Caco-2 (cell line): Measurements from ENCODE around the gene POLR1G. TPM values are rescaled to one million over a fixed set of nuclear protein-coding genes. Genes with fewer than 3 reads are reported as not detected.
A peak's percentile ranks its signal among the peaks of the same experiment; 100 is the strongest.

ENCODE experiments used
- BruUV-seq: library from RNA; stranded (reverse); fragments of 400-500 nt; replicated peaks from 2 replicates; lab custom pipeline; 2021; lab: Mats Ljungman, UMichigan
- CTCF ChIA-PET: fragments of 300-600 bp; sonication (Branson Sonifier 250); formaldehyde crosslinking; loops from one replicate; lab custom pipeline; 2022; ENCODE audit warnings: antibody characterized with exemption; lab: Charles Lee
- POLR2A ChIA-PET: fragments of 300-600 bp; sonication (Branson Sonifier 250); formaldehyde crosslinking; loops from one replicate; lab custom pipeline; 2022; ENCODE audit warnings: antibody characterized with exemption; lab: Charles Lee
- DNase-seq, 2 experiments: peaks; one replicate each; pipeline versions ENCODE4 v3.0.0 to v3.0.0-alpha.2; 2020 to 2022
- H3K27me3 ChIP-seq: replicated peaks from 2 replicates; pipeline ENCODE4 v1.6.0; 2011; ENCODE audit warnings: low read length; ENCODE audit not compliant: control insufficient read depth, insufficient read depth
- H3K36me3 ChIP-seq: 2 replicates; pipeline ENCODE4 v1.5.1; 2011; ENCODE audit warnings: low read length; ENCODE audit not compliant: control insufficient read depth, insufficient read depth
- H3K4me1 ChIP-seq: fragments of 250-450 bp; sonication (Bioruptor Pico); 2 replicates; pipeline ENCODE4 v1.5.1; 2020; ENCODE audit warnings: mild to moderate bottlenecking
- H3K4me3 ChIP-seq: 2 replicates; pipeline ENCODE4 v1.5.1; 2011; ENCODE audit warnings: low read depth, mild to moderate bottlenecking, control low read depth, low read length
- H3K9me3 ChIP-seq: fragments of 250-450 bp; sonication (Bioruptor Pico); 2 replicates; pipeline ENCODE4 v1.5.1; 2020; ENCODE audit warnings: mild to moderate bottlenecking, moderate library complexity
- H3K27ac Mint-ChIP-seq: one replicate; pipeline ENCODE4 v1.8.0; 2022; ENCODE audit warnings: mixed read lengths; ENCODE audit not compliant: unreplicated experiment
- H3K27me3 Mint-ChIP-seq: one replicate; pipeline ENCODE4 v1.8.0; 2022; ENCODE audit warnings: mixed read lengths; ENCODE audit not compliant: insufficient read depth, unreplicated experiment
- H3K36me3 Mint-ChIP-seq: one replicate; pipeline ENCODE4 v1.8.0; 2022; ENCODE audit warnings: mild to moderate bottlenecking, mixed read lengths; ENCODE audit not compliant: insufficient read depth, unreplicated experiment
- H3K4me1 Mint-ChIP-seq: one replicate; pipeline ENCODE4 v1.8.0; 2022; ENCODE audit warnings: low read depth, mixed read lengths; ENCODE audit not compliant: unreplicated experiment
- H3K4me3 Mint-ChIP-seq: one replicate; pipeline ENCODE4 v1.8.0; 2022; ENCODE audit warnings: mild to moderate bottlenecking, moderate library complexity, mixed read lengths; ENCODE audit not compliant: unreplicated experiment
- H3K9me3 Mint-ChIP-seq: one replicate; pipeline ENCODE4 v1.8.0; 2022; ENCODE audit warnings: mixed read lengths; ENCODE audit not compliant: unreplicated experiment
- intact Hi-C: fragments of 100-400 bp; cut with micrococcal nuclease; formaldehyde crosslinking; loops from one replicate; pipeline ENCODE4 v1.10.0; 2022; ENCODE audit not compliant: unreplicated experiment
- total RNA-seq: library from RNA; stranded (reverse); gene quantifications from 2 replicates; pipeline ENCODE4 v1.2.3, GENCODE V29; 2022
- TF ChIP-seq, protein P1 (sequence below), 2 experiments: fragments of 200-600 bp in 1 of 2; IDR thresholded peaks; 1 replicate in 1 of 2; 2 replicates in 1 of 2; pipeline versions ENCODE4 v1.5.1 to v1.8.0; 2011 to 2022; ENCODE audit warnings: antibody characterized with exemption in 1 of 2, control low read depth in 1 of 2, inconsistent platforms in 1 of 2, low read depth in 1 of 2, low read length in 1 of 2, mild to moderate bottlenecking in 1 of 2, moderate library complexity in 1 of 2; ENCODE audit not compliant: insufficient read depth in 1 of 2, severe bottlenecking in 1 of 2, unreplicated experiment in 1 of 2

POLR1G gene
- total RNA-seq, 1 experiment from 2014 or later = 27.7 TPM

DNA sequence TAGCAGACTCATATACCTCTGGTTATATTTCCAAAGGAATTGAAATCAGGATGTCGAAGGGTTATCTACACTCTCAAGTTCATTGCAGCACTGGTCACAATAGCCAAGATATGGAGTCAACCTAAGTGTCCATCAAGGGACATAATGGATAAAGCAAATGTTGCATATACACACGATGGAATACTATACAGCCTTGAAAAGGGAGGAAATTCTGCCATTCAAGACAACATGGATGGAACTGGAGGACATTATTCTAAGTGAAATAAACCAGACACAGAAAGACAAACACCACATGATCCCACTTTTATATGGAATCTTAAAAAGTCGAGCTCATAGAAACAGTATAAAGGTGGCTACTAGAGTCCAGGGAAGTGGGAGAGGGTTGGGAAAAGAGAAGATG lies 30.9 kb downstream of the POLR1G start:
- TF ChIP-seq, protein P1, sequence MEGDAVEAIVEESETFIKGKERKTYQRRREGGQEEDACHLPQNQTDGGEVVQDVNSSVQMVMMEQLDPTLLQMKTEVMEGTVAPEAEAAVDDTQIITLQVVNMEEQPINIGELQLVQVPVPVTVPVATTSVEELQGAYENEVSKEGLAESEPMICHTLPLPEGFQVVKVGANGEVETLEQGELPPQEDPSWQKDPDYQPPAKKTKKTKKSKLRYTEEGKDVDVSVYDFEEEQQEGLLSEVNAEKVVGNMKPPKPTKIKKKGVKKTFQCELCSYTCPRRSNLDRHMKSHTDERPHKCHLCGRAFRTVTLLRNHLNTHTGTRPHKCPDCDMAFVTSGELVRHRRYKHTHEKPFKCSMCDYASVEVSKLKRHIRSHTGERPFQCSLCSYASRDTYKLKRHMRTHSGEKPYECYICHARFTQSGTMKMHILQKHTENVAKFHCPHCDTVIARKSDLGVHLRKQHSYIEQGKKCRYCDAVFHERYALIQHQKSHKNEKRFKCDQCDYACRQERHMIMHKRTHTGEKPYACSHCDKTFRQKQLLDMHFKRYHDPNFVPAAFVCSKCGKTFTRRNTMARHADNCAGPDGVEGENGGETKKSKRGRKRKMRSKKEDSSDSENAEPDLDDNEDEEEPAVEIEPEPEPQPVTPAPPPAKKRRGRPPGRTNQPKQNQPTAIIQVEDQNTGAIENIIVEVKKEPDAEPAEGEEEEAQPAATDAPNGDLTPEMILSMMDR (IDR thresholded peaks at IDR 0.05; ENCODE audit: insufficient read depth in 1 of 2, low read depth in 1 of 2, low read length in 1 of 2, severe bottlenecking in 1 of 2, unreplicated experiment in 1 of 2) = no peak
- peaks cover 5% of the 10 kb centered on the region for H3K36me3 Mint-ChIP-seq
- intact Hi-C loops = no loop called here
- ChIA-PET CTCF (interaction anchor here (1.0 kb wide), 1 partner anchor 41 kb away, joined by 5 read pairs; no protein-coding TSS in a partner anchor), POLR2A (no interaction called here)
- H3K27me3 Mint-ChIP-seq = no peaks in the 10 kb centered on the region
- no TSS peak for BruUV-seq
- DNase-seq = no peak
- Histone ChIP-seq H3K4me3 (no peak overlapping the region), H3K27me3 (no peaks in the 10 kb centered on the region), H3K9me3 (no peaks in the 10 kb centered on the region), H3K36me3 (no peaks in the 10 kb centered on the region), H3K4me1 (peaks cover 11% of the 10 kb centered on the region)
- H3K27ac Mint-ChIP-seq = no peak overlapping the region
- no peaks in the 10 kb centered on the region for H3K9me3 Mint-ChIP-seq
- no peak overlapping the region for H3K4me3 Mint-ChIP-seq
- peaks cover 8% of the 10 kb centered on the region for H3K4me1 Mint-ChIP-seq

DNA sequence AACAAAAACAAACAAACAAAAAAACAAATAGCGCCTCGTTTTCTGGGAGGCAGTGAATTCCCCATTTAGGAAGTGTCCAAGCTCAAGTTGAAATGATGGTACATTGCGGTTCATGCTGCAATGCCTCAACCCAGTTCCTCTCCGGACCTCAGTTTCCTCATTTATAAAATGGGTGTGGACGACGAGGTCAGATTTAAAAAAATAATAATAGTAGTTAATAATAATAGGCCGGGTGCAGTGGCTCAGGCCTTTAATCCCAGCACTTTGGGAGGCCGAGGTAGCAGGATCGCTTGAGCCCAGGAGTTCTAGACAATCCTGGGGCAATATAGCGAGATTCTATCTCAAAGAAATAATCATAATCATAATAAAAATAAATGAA lies 32.7 kb downstream of the POLR1G start:
- H3K4me3 Mint-ChIP-seq = peak overlapping the region; percentile 84
- ChIA-PET CTCF (interaction anchor here (0.5 to 3.0 kb wide), 28 partner anchors 9 to 533 kb away, joined by 3 to 261 read pairs (median 5); partner anchors contain the start of genes BLOC1S3, ERCC1, FOSB and PPP1R13L), POLR2A (interaction anchor here (0.6 to 1.3 kb wide), 5 partner anchors 28 to 46 kb away, joined by 3 to 15 read pairs (median 12); partner anchors contain the start of gene FOSB)
- no TSS peak for BruUV-seq
- H3K4me3 ChIP-seq = peak overlapping the region; percentile 61
- H3K27me3 Mint-ChIP-seq = no peaks in the 10 kb centered on the region
- no peaks in the 10 kb centered on the region for H3K36me3 ChIP-seq
- no peaks in the 10 kb centered on the region for H3K9me3 Mint-ChIP-seq
- H3K4me1 Mint-ChIP-seq = peaks cover 16% of the 10 kb centered on the region
- DNase-seq = no peak
- no peaks in the 10 kb centered on the region for H3K27me3 ChIP-seq
- intact Hi-C loops = loop anchor here (1.0 kb wide), 2 partner anchors 30 to 39 kb away; no protein-coding TSS in a partner anchor
- H3K27ac Mint-ChIP-seq = no peak overlapping the region
- H3K4me1 ChIP-seq = peaks cover 15% of the 10 kb centered on the region
- TF ChIP-seq, protein P1 (IDR thresholded peaks at IDR 0.05; ENCODE audit: insufficient read depth in 1 of 2, low read depth in 1 of 2, low read length in 1 of 2, severe bottlenecking in 1 of 2, unreplicated experiment in 1 of 2) = no peak
- peaks cover 21% of the 10 kb centered on the region for H3K36me3 Mint-ChIP-seq
- no peaks in the 10 kb centered on the region for H3K9me3 ChIP-seq

DNA sequence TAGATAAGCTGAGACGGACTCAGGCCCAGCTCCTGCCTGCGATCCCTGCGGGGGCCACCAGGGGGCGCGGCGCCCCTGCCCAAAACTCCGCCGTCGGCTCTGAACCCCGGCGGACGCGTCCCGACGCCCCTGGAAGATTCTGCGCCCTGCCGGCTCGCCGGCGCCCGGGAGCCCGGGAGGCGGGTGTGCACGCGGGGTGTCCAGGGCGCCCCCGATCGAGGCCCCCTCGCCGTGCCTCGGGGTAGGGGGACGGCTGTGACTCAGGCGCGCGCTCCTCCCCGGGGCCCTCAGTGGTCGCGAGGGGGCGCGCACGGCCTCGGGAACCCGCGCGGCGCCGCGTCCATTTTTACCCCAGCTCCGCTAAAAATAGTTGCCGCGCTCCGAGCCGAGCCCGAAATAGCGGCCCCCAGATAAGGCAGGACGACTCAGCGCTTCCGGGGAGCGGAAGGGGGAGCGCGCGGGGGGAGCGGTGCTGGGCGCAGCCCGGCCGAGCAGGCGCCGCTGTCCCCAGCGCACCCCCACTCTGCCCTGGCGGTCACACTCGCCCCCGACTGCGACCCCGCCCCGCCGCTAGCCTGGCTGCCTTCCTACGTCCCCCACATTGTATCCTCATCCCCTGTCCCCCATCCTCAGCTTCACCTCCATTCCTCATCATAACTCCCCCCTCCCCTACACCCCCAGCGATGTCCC lies 33.3 kb downstream of the POLR1G start:
- intact Hi-C loops = loop anchor here (1.0 to 2.0 kb wide), 3 partner anchors 15 to 39 kb away; no protein-coding TSS in a partner anchor
- no peaks in the 10 kb centered on the region for H3K36me3 ChIP-seq
- H3K27ac Mint-ChIP-seq = peak overlapping the region; percentile 88
- CTCF ChIA-PET = interaction anchor here (0.5 to 3.0 kb wide), 29 partner anchors 9 to 534 kb away, joined by 3 to 261 read pairs (median 5); partner anchors contain the start of genes BLOC1S3, ERCC1, FOSB and PPP1R13L
- no peaks in the 10 kb centered on the region for H3K27me3 ChIP-seq
- TF ChIP-seq, protein P1 (IDR thresholded peaks at IDR 0.05; ENCODE audit: insufficient read depth in 1 of 2, low read depth in 1 of 2, low read length in 1 of 2, severe bottlenecking in 1 of 2, unreplicated experiment in 1 of 2) = peak; percentile 95 to 99
- peaks cover 20% of the 10 kb centered on the region for H3K4me1 ChIP-seq
- H3K4me1 Mint-ChIP-seq = peaks cover 21% of the 10 kb centered on the region
- H3K4me3 Mint-ChIP-seq = peak overlapping the region; percentile 84
- H3K36me3 Mint-ChIP-seq = peaks cover 21% of the 10 kb centered on the region
- no peaks in the 10 kb centered on the region for H3K27me3 Mint-ChIP-seq
- DNase-seq = peak; percentile 69 to 89
- POLR2A ChIA-PET = interaction anchor here (0.6 to 1.3 kb wide), 5 partner anchors 28 to 46 kb away, joined by 3 to 15 read pairs (median 12); partner anchors contain the start of gene FOSB
- H3K4me3 ChIP-seq = peak overlapping the region; percentile 61
- no peaks in the 10 kb centered on the region for H3K9me3 Mint-ChIP-seq
- no TSS peak for BruUV-seq
- H3K9me3 ChIP-seq = no peaks in the 10 kb centered on the region
